HG03039 (cell line): ENCODE results near the gene NDUFV2.
A peak's percentile ranks its signal among the peaks of the same experiment; 100 is the strongest.
"Not testable (repeated sequence)": the region's sequence is repeated elsewhere in the genome, so short reads cannot be mapped to it uniquely, and the experiment has no call there.

ENCODE experiments used
- ATAC-seq: cut with Tn5 transposase; IDR thresholded peaks from one replicate; pipeline ENCODE4 v1.9.1; 2021; ENCODE audit warnings: mild to moderate bottlenecking, moderate library complexity; ENCODE audit not compliant: unreplicated experiment

Gene NDUFV2

GRCh38 chr18:9102508-9103375 lies at the start of gene NDUFV2:
TSS of gene NDUFV2 (plus strand) at chr18:9102699. CDS start at chr18:9102744, 45 bp downstream.
- ATAC-seq = peak; percentile 90

DNA sequence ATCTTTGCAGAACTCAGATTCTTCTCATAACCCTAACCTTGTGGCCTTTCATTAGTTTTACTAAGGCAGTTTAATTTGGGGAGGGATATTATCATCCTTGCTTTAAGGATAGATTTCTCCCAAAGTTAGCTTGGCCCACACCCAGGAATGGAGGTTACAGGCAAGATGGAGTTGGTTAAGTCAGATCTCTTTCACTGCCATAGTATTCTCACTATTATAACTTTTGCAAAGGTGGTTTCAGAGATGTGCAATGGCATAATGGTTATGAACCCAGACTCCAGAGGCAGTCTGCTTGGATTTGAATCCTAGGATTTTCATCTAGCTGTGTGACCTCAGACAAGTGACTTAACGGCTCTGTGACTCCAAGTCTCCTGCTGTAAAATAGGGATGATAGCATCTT lies 48.7 kb upstream of the NDUFV2 start:
- no peak for ATAC-seq

GRCh38 chr18:9055185-9055584 lies 47.3 kb upstream of the NDUFV2 start:
- ATAC-seq = no peak

DNA sequence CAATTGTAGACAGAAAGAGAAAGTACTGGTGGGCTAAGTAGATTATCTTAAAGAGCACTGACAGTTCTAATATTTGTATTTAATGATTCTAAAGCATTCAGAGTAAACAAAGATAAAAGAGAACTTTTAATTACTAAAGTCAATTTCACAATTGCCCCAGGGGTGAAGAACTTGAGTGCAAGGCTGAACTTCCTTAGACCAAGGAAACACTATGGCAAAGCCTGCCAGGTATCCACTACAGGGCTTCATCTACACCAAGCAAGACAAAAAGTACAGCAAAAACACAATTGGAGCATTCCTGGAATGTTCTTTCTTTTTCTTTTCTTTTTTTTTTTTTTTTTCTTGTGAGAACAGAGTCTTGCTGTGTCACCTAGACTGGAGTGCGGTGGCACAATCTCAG lies 46.9 kb upstream of the NDUFV2 start:
- ATAC-seq = no peak

DNA sequence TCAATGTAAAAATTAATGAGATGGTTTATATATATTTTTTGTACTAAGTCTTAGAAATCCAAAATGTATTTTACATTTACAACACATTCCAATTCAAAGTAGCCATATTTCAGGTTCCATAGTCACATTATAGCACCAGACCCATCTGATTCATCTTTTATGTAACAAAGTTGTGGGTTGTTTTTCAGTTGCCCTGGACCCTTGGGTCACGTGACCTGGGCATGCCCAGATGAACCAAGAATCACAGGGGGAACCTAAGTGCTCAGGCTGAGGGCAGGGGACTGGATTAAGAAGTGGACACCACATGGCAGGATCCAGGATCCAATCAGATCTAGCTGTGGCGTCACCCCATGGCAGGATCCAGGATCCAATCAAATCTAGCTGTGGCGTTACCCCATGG lies 44.9 kb upstream of the NDUFV2 start:
- ATAC-seq = no peak

DNA sequence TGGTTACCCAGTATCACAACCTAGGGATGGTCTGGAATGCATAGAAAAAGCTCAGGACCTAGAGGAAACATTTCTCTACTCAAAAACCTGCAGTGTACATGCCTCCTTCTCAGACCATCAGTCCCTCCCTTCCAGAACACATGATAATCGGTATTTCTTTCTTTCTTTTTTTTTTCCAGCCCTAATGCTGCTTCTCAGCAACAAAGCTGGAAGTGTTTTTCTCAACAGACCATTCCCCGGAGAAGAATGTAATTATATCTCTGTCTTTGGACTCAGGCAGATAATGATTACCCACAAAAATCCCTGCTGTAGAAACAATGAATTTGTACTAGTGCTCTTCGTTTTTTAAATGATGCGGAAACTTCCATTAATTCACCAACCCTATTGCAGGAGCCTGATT lies 44.1 kb upstream of the NDUFV2 start:
- ATAC-seq = no peak

DNA sequence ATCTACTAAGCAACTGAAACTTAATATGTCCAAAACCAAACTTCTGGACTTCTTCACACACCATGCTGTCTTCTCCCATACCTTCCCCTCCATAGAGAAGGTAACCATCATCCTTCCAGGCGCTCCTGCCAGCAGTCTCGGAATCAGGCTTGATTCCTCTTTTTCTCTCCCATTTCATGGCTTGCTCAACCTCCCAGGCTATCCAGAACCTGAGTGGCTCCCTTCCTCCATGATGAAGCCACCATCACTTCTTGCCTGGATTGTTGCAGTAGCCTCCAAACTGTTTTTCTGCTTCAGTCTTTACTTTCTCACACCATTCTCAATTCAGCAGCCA lies 40.1 kb upstream of the NDUFV2 start:
- no peak for ATAC-seq

GRCh38 chr18:9065864-9066263 lies 36.6 kb upstream of the NDUFV2 start:
- ATAC-seq = no peak

GRCh38 chr18:9066358-9066757 lies 36.1 kb upstream of the NDUFV2 start:
- no peak for ATAC-seq

DNA sequence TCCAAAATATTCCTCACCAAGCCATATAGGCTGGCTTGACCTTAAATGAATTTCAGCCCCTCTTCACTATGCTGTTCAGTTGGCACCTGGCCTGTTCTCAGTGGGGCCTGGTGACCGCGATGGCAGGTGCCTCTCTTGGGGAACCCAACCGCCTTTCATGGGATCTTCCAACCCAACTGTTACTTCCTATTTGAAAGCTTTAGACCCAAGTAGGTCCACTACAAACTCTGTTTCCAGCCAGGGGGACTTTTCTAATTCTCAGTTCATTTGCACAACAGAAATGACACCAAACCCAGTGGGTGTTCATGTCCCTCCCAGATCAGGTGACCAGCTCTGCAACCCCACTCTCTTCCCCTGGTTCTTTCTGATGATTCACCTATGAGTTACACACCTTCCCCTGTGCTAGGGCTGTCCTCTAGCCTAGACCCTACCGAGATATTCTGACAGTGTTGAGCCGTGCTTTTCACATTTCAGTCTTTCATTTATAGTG lies 35.6 kb upstream of the NDUFV2 start:
- peak; percentile 48 for ATAC-seq

DNA sequence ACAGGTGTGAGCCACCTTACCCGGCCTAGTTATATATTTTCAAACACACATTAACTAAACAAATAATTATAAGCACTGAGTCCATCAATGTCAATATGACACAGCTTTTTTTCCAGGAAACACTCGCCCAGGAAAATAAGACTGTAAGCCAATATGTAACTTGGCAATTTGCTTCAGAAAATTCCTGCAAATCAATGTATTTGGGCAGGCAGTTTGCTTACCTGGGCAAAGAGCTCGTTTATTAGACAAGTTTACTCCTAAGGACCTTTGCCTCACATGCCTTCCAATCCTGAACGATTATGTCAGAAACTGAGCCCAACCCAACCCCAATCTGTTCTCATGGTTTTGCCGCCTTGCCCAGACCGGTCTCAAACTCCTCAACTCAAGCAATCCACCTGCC lies 34.7 kb upstream of the NDUFV2 start:
- no peak for ATAC-seq

DNA sequence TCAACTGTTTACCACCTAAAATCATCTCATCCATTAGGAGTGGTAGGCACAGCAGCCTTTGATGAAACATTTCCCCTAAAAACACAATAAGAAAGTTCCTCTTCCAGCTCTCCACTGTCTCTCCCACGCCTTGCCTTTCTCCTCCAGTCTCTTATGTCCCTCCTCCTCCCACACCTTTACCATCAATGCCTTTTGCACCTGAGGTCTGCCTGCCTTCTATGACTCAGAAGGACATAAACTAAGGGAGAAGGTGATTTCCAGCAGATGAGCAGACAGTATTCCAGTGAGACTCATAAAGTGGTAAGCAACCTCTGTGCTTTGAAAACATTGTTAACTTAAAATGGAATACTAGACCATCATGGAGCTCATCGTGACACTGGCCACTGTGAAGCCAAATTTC lies 34.2 kb upstream of the NDUFV2 start:
- no peak for ATAC-seq

DNA sequence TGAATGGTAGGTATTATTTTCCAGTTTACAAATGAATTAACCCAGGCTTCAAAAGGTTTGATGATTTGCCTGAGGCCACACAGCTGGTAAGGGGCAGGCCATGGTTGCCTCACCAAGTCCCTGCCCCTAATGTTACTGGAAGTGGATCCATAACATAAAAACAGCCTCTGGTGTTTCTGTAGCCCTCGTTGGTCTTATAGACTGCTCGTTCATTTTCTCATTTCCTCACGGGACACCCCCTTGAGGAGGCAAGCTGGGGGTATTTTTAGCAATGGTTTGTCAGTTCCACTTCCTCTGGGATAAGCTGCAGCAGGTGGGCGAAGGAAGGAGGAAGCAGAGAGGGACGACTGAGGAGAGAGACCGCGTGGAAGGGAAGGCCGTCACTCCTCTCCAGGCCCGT lies 32.9 kb upstream of the NDUFV2 start:
- no peak for ATAC-seq

DNA sequence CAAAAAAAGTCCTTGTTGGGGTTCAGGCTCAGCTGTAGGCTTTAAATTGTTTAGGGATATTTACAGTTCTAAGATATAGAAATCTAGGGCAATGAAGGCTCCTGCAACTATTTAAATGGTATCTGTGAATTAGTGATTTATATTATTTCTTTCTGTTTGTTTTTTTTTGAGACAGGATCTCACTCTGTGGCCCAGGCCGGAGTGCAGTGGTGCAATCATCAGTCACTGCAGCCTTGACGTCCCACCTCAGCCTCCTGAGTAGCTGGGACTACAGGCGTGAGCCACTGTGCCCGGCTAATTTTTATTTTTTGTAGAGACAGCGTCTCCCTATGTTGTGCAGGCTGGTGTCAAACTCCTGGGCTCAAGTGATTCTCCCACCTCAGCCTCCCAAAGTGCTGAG lies 32.3 kb upstream of the NDUFV2 start:
- no peak for ATAC-seq

DNA sequence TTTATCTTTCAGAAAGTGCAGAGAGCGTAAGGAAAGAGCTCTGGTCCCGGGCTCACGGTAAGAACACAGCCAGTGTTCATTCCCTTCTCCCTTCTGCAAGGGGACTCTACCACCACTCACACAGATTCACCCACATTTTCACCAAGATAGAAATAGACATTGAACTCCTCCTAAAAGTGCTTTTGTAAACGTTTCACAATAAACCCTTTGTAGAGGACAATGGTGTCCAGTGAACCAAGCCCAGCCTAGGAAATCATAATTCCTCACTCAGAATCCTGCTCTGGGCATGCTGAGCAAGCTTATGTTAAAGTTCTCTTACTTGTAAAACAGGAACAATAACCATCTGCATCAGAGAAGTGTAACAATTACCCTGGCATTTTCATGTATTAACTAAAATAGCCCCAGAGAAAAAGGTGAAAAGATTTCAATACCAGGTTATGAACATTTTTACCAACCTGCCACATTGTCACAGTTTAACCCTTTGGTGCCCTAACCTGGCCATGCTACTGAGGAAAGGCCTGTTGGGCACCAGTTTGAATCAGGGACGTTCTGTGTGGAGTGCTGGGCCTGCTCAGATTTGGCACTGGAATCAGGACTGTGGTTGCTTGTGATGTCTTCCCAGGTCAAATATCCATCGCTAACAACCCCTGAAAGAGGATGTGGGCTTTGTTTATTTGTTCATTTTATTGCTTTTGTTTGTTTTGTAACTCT lies 22.5 kb upstream of the NDUFV2 start:
- no peak for ATAC-seq

DNA sequence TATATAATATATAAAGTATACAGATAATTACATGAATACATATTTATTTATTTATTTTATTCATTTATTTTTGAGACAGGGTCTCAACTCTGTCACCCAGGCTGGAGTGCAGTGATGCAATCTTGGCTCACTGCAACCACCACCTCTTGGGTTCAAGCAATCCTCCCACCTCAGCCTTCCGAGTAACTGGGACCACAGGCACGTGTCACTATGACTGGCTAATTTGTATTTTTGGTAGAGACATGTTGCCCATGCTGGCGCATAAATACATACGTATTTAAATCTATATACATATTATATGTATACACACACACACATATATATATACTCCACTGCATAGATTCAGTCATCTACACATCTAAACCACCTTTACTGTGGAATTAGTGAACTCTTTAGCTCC lies 20.6 kb upstream of the NDUFV2 start:
- ATAC-seq = no peak

DNA sequence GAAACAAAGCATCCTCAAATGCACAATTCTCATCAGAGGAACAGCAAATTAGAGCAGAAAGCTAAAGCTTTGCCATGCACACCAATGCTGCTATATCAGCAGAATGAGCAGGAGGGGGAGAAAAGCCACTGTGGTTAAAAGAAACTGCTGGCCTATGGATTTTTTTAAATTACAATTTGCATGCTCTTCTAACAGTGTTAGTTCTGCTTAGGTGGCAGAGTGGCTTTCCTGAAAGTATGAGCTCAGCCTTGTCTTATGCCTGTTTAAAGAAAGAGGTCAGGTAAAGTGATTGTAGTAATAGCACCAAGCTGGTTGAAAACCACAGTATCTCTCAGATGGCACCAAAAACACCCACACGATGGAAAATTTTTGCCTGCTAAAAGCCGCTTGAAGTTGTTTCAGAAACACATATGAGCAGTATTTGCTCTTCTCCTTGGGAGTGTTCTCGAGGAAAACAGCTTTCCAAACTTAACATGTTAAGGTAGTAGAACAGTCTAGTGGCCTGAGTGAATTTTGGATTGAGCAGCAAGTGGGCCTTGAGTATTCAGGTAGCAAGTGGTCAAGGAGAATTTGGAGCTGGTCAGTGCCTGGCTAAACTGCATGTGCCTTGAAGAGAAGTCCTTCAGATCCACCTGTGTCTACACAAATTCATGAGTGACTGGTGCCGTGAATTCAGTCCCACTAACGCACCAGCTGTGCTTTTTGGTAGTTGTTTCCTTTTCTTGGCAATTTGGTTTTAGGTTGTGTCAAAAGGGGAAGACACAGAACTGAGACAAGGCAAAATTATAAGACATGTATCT lies 19.6 kb upstream of the NDUFV2 start:
- ATAC-seq = peak; percentile 83

DNA sequence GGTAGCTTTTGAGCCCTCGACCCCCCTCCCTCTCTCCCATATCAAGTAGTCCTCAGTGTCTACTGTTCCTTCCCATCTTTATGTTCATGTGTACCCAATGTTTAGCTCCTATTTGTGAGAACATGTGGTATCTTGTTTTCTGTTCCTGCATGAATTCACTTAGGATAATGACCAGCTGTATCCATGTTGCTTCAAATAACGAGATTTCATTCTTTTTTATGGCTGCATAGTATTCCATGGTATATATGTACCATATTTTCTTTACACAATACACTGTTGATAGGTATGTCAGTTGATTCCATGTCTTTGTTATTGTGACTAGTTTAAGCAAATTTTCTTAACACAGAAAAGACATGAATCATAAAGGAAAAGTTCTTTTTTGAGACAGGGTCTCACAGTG lies 16.5 kb upstream of the NDUFV2 start:
- ATAC-seq = no peak

DNA sequence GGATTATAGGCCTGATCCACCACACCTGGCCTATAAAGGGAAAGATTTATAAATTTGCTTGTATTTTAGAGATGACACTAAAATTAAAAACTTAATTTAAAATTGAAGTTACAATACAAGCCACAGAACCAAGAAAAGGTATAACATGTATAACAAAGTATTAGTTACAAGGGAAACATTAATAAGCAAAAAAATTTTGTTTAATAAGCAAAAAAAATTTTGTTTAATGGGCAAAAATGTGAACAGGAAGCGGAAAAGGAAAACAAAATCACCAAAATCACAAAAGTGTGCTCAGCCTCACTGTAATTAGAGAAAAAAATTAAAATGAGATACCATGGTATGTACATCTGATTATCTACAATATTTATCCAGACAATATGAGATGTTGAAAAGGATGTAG lies 15.9 kb upstream of the NDUFV2 start:
- ATAC-seq = no peak

DNA sequence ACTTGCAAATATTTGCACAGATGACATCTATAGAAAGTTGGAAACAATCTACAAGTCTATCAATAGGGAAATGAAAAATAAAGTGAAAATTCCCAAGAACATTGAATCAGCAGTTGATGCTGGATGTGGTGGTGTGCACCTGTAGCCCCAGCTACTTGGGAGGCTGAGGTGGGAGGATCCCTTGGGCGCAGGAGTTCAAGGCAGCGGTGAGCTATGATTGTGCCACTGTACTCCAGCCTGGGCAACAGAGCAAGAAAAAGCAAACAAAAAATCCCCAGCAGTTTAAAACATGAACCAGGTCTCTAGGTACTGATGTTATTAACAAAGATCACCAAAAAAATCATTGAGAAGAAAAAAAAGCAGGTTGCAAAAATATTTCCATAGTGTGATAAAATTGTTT lies 15.4 kb upstream of the NDUFV2 start:
- ATAC-seq = no peak

- ATAC-seq = no peak
Observed at GRCh38 chr18:9088252-9088651, 14.2 kb upstream of the NDUFV2 start.

DNA sequence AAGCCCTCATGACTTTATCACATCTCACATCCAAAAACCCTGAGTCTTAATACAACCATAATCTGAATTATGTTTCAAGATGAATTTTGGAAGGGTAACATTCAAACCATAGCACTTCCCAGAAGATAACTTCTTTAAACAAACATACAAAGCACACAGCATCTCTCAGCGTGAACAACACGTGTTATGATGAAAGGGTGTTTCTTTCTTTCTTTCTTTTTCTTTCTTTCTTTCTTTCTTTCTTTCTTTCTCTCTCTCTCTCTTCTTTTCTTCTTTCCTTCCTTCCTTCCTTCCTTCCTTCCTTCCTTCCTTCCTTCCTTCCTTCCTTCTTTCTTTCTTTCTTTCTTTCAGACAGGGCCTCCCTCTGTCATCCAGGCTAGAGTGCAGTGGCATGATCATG lies 13.8 kb upstream of the NDUFV2 start:
- not testable (repeated sequence) for ATAC-seq
